Activated naive CD4-positive, alpha-beta T cell treated with anti-CD3 and anti-CD28 coated beads, Interleukin-2, amount 10 ng/mL, durations not matched to agents 7 days and 5 days (primary cell): ENCODE results near the gene MGA.

ENCODE experiments used
- CTCF ChIA-PET: fragments of 350-600 bp; sonication (Branson Sonifier 250); formaldehyde crosslinking; loops from one replicate; lab custom pipeline; 2021; ENCODE audit warnings: antibody characterized with exemption; lab: Charles Lee
- DNase-seq: peaks from one replicate; pipeline ENCODE4 v3.0.0-alpha.2; 2020
- H3K27ac Mint-ChIP-seq: one replicate; pipeline ENCODE4 v1.8.0; 2021; ENCODE audit warnings: mild to moderate bottlenecking, moderate library complexity, mixed read lengths
- H3K27me3 Mint-ChIP-seq: one replicate; pipeline ENCODE4 v1.8.0; 2021; ENCODE audit warnings: mild to moderate bottlenecking, mixed read lengths
- H3K36me3 Mint-ChIP-seq: one replicate; pipeline ENCODE4 v1.8.0; 2021; ENCODE audit warnings: mixed read lengths
- H3K4me1 Mint-ChIP-seq: one replicate; pipeline ENCODE4 v1.8.0; 2021; ENCODE audit warnings: mixed read lengths
- H3K4me3 Mint-ChIP-seq: one replicate; pipeline ENCODE4 v1.8.0; 2021; ENCODE audit warnings: mild to moderate bottlenecking, moderate library complexity, mixed read lengths
- H3K9me3 Mint-ChIP-seq: one replicate; pipeline ENCODE4 v1.8.0; 2021; ENCODE audit warnings: mixed read lengths

The MGA gene

DNA sequence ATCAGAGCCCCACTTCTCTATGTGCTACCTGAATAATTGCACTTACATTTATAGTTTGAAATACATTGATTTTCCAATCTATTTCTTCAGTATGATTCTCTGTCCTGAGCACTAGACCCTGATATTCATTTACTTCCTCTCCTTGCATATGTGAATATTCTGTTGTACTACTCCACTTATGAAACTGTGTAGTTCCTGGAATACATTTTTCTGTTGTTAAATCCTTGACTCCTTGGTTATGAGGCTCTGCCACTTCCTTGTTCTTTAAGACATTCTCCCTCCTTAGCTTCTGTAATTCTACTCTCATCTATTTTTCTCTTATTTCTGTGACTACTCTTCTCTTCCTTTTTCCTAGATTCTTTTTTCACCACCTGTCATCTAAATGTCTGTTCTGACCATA, 12.9 kb upstream of the MGA start:
- Mint-ChIP-seq H3K27ac (no peak overlapping the region), H3K4me3 (no peak overlapping the region), H3K27me3 (no peaks in the 10 kb centered on the region), H3K9me3 (peaks cover 5% of the 10 kb centered on the region), H3K36me3 (no peaks in the 10 kb centered on the region), H3K4me1 (no peaks in the 10 kb centered on the region)
- CTCF ChIA-PET = interaction anchor here (0.6 kb wide), 1 partner anchor 18 kb away, joined by 3 read pairs; no protein-coding TSS in a partner anchor
- DNase-seq = no peak

DNA sequence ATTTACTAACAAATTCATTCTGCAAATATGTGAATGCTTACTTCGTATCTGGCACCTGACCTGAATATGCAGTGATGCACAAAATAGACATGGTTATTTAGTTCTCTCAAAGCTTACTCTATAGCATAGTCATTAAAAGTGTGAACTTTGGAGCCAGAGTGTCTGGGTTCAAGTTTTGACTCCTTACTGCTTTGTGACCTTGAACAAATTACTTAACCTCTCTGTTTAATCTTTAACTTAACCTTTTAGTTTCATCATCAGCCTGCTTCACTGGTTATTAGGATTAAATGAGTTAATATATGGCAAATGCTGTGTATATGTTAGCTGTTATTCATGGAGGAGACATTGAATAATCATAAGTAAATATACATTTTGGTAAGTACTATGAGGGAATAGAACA, 12.1 kb upstream of the MGA start:
- CTCF ChIA-PET = interaction anchor here (1.0 kb wide), 1 partner anchor 35 kb away, joined by 3 read pairs; no protein-coding TSS in a partner anchor
- H3K4me3 Mint-ChIP-seq = no peak overlapping the region
- H3K4me1 Mint-ChIP-seq = no peaks in the 10 kb centered on the region
- H3K36me3 Mint-ChIP-seq = no peaks in the 10 kb centered on the region
- H3K27ac Mint-ChIP-seq = no peak overlapping the region
- no peak for DNase-seq
- H3K27me3 Mint-ChIP-seq = no peaks in the 10 kb centered on the region
- H3K9me3 Mint-ChIP-seq = peaks cover 5% of the 10 kb centered on the region

DNA sequence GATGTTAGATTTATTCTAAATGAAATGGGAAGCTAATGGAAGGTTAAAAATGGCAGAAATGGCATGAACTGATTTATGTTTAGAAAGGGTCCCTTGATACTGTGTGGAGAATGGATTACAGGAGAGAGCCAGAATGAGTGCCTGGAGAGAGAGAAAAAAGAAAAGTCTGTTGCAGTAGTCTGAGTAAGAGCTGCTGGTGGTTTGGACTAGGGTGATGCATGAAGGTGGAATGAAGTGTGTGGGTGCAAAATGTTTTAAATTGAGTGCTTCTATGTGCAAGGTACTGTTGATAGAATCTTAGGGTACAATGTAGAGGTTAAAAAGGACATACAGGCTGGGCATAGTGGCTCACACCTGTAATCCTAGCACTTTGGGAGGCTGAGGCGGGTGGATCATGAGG, 11.4 kb upstream of the MGA start:
- Mint-ChIP-seq H3K27ac (no peak overlapping the region), H3K36me3 (no peaks in the 10 kb centered on the region)
- CTCF ChIA-PET = interaction anchor here (1.0 kb wide), 1 partner anchor 35 kb away, joined by 3 read pairs; no protein-coding TSS in a partner anchor

DNA sequence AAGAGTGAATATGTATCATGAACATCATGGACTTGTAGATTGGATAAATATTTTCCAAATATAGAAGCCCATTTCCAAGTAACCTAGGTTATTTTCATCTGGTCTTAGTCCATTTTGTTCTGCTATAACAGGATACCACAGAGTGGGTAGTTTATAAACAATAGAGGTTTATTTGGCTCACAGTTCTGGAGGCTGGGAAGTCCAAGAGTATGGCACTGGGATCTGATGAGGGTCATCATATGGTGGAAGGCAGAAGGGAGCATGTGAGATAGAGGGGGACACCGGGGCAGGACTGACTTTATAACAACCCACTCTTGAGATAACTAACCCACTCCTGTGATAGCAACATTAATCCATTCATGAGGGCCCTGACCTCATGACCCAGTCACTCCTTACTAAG, 9.4 kb upstream of the MGA start:
- H3K9me3 Mint-ChIP-seq = peaks cover 5% of the 10 kb centered on the region

More for the DNA sequence above, 11.4 kb upstream of the MGA start:
- Mint-ChIP-seq H3K4me3 (no peak overlapping the region), H3K27me3 (no peaks in the 10 kb centered on the region), H3K9me3 (peaks cover 5% of the 10 kb centered on the region), H3K4me1 (peaks cover 2% of the 10 kb centered on the region)
- no peak for DNase-seq

DNA sequence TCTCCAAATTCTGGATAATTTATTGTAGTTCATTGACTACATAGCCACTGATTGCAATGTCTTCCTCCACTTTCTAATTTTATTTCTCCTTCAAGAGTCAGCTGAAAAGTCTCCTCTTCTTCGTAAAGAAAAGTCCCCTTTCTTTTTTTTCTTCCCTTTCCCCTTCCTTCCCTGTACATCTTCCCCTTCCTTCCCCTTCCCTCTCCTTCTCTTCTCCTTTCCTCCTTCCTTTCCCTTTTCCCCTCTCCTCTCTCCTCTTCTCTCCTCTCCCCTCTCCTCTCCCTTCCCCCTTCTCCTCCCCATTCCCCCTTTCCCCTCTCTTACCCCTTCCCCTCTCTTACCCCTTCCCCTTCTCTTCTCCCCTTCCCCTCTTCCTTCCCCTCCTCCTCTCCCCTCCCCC, 8.8 kb upstream of the MGA start:
- no peak overlapping the region for H3K4me3 Mint-ChIP-seq
- CTCF ChIA-PET = no interaction called here
- no peak overlapping the region for H3K27ac Mint-ChIP-seq
- H3K36me3 Mint-ChIP-seq = no peaks in the 10 kb centered on the region
- peaks cover 4% of the 10 kb centered on the region for H3K4me1 Mint-ChIP-seq
- DNase-seq = no peak
- H3K27me3 Mint-ChIP-seq = peaks cover 6% of the 10 kb centered on the region
- H3K9me3 Mint-ChIP-seq = peaks cover 5% of the 10 kb centered on the region

More for the DNA sequence above, 9.4 kb upstream of the MGA start:
- CTCF ChIA-PET = interaction anchor here (1.1 kb wide), 1 partner anchor 122 kb away, joined by 4 read pairs; no protein-coding TSS in a partner anchor
- Mint-ChIP-seq H3K4me3 (no peak overlapping the region), H3K36me3 (no peaks in the 10 kb centered on the region), H3K4me1 (peaks cover 4% of the 10 kb centered on the region), H3K27ac (no peak overlapping the region), H3K27me3 (no peaks in the 10 kb centered on the region)
- no peak for DNase-seq

DNA sequence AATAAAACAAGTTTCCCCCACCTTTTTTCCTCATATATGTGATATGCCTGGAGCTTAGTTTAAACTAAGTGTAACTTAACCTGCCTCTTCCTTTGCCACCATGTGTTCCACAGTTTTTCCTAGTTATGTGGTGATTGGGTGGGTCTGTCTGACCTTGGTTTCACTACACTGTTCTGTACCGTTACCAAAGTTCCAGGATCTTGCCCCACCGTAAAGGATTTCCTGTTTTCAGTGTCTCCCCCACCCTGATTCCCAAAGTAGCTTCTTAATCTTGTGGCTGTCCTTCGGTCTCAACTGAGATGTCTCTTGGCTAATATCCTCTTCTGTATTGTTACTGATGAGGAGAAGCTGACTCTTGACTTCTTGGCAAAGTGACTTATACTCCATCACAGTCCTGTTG, 6.4 kb upstream of the MGA start:
- DNase-seq = no peak
- Mint-ChIP-seq H3K4me3 (no peak overlapping the region), H3K36me3 (peaks cover under 1% of the 10 kb centered on the region), H3K4me1 (peaks cover 4% of the 10 kb centered on the region), H3K9me3 (peaks cover 5% of the 10 kb centered on the region), H3K27me3 (peaks cover 25% of the 10 kb centered on the region), H3K27ac (no peak overlapping the region)
- CTCF ChIA-PET = no interaction called here

DNA sequence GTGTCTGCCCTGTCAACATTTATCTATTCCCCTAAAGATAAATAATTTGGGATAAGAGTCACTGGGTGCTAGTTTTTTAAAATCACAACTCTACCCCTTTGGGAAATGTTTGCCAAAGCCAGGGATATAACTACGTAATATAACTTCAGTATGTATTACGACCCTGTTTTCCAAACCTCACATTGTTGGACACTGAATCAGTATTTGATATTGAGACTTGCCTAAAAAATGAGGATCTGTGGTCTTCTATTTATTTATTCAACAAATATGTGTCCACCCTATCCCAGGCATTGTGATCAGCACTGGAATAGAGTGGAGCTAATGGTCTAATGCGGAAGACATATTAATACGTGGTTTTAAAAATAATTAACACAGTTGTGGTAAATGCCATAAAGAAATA, 4.5 kb upstream of the MGA start:
- Mint-ChIP-seq H3K27ac (no peak overlapping the region), H3K4me3 (no peak overlapping the region), H3K36me3 (peaks cover 7% of the 10 kb centered on the region), H3K9me3 (peaks cover 13% of the 10 kb centered on the region), H3K27me3 (peaks cover 45% of the 10 kb centered on the region), H3K4me1 (peaks cover 21% of the 10 kb centered on the region)
- CTCF ChIA-PET = no interaction called here
- DNase-seq = no peak

DNA sequence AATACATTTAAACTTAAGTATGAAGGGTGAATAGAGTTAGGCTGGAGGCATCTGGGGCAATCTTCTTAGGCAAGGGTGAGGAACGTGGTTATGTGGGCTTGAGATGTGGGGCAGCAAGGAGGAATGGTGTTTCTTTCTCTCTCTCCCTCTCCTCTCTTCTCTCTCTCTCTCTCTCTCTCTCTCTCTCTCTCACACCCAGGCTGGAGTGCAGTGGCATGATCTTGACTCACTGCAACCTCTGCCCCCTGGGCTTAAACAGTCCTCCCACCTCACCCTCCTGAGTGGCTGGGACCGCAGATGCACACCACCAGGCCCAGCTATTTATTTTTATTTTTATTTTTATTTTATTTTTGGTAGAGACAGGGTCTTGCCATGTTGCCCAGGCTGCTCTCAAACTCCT, 4.0 kb upstream of the MGA start:
- Mint-ChIP-seq H3K4me1 (peaks cover 26% of the 10 kb centered on the region), H3K27ac (no peak overlapping the region), H3K36me3 (peaks cover 10% of the 10 kb centered on the region), H3K27me3 (peaks cover 49% of the 10 kb centered on the region), H3K9me3 (peaks cover 10% of the 10 kb centered on the region), H3K4me3 (no peak overlapping the region)
- DNase-seq = no peak
- CTCF ChIA-PET = no interaction called here

DNA sequence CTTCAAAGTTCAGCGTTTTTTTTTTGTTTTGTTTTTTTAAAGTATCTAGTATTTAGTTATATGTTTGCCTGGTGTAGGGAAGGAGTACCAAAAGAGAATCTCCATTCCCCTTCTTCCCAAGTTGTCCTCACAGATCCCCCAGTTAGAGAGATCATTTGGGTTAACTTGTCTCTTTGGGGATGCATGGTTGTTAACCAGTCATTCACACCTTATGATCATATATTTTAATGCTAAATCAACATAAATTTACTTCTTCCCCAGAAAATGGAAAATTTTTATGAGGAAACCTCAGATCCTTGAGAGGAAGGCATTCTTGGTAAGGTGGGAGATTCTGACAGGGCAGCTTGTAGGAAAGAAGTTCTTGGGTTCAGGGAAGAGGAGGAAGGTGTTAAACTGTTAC, 1.5 kb upstream of the MGA start:
- H3K4me1 Mint-ChIP-seq = peaks cover 40% of the 10 kb centered on the region
- DNase-seq = no peak
- CTCF ChIA-PET = interaction anchor here (3.2 kb wide), 1 partner anchor 38 kb away, joined by 10 read pairs; no protein-coding TSS in a partner anchor
- H3K9me3 Mint-ChIP-seq = peaks cover 9% of the 10 kb centered on the region
- H3K4me3 Mint-ChIP-seq = peak overlapping the region; percentile 19
- peak overlapping the region; percentile 66 for H3K27ac Mint-ChIP-seq
- H3K27me3 Mint-ChIP-seq = peaks cover 56% of the 10 kb centered on the region
- peaks cover 12% of the 10 kb centered on the region for H3K36me3 Mint-ChIP-seq

DNA sequence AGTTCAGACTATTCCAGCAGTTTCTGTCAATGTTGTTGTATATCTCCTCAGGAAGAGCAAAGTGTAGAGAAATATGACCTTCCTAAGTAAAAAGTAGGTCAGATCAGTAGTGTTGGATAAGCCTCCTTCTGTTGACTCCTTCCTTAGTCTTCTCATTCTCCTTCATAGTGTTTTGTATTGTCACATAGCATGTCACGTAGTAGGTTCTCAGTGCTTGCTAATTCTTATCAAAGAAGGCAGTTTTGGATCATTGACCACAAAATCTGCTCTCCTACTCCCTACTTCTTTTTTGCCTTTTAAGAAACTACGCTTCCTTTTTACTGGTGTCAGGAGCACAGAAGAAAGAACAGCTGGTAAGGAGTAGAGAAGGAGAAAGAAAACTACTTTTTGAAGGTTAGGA, 1.0 kb upstream of the MGA start:
- peak overlapping the region; percentile 19 for H3K4me3 Mint-ChIP-seq
- H3K4me1 Mint-ChIP-seq = peaks cover 37% of the 10 kb centered on the region
- DNase-seq = no peak
- H3K27ac Mint-ChIP-seq = peak overlapping the region; percentile 66
- CTCF ChIA-PET = interaction anchor here (1.7 to 3.2 kb wide), 3 partner anchors 9 to 56 kb away, joined by 3 to 10 read pairs (median 9); no protein-coding TSS in a partner anchor
- H3K36me3 Mint-ChIP-seq = peaks cover 12% of the 10 kb centered on the region
- H3K9me3 Mint-ChIP-seq = peaks cover 9% of the 10 kb centered on the region
- H3K27me3 Mint-ChIP-seq = peaks cover 56% of the 10 kb centered on the region

DNA sequence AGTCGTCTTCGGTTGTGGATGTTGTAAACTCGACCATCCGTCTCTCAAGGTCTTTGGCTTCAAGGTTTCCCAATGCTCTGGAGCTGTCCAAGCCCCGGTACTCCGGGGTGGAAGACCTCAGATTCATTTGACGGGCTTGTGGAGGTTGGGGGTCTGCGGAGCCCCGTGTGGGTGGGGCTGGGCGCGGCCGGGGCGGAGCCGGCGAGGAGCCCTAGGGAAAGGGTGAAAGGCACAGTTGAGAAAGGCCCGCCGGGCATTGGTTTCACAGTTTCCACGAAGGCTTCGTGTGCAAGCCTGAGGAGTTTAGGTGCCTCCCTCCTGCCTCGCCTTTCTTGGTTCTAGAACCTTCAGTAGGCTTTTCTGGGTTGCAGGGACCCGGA, 360 bp upstream of the MGA start:
- CTCF ChIA-PET = interaction anchor here (1.1 to 3.2 kb wide), 4 partner anchors 10 to 59 kb away, joined by 3 to 10 read pairs (median 6); no protein-coding TSS in a partner anchor
- Mint-ChIP-seq H3K27ac (peak overlapping the region; percentile 93), H3K36me3 (peaks cover 12% of the 10 kb centered on the region), H3K4me3 (peak overlapping the region; percentile 82), H3K9me3 (peaks cover 9% of the 10 kb centered on the region), H3K27me3 (peaks cover 56% of the 10 kb centered on the region), H3K4me1 (peaks cover 40% of the 10 kb centered on the region)
- DNase-seq = no peak

DNA sequence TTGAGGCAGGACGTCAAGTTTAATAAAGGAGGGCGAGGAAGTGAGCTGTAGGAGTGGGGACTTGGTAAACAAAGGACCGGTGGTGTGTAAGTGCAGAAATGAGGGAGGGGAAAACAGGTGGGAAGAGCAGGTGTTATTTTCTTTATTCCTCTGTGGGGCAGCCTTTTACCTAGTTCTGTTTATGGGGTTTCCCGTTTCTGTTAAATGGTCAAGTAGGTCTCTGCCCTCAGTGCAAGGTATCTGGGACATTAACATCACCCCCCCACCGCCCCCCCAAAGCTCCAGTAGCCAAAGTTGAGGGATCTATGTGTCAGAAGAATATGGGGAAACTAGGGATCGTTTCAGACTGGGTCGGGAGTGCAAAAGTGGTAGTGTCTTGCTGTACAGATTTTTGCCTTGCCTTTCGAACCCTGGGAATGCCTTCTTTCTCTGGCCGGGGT, 893 bp downstream of the MGA start:
- H3K4me1 Mint-ChIP-seq = peaks cover 41% of the 10 kb centered on the region
- H3K27ac Mint-ChIP-seq = peak overlapping the region; percentile 93
- peaks cover 9% of the 10 kb centered on the region for H3K9me3 Mint-ChIP-seq
- peak overlapping the region; percentile 82 for H3K4me3 Mint-ChIP-seq
- peaks cover 53% of the 10 kb centered on the region for H3K27me3 Mint-ChIP-seq
- CTCF ChIA-PET = interaction anchor here (1.0 to 3.2 kb wide), 6 partner anchors 11 to 196 kb away, joined by 3 to 10 read pairs (median 4); no protein-coding TSS in a partner anchor
- DNase-seq = no peak
- H3K36me3 Mint-ChIP-seq = peaks cover 12% of the 10 kb centered on the region

DNA sequence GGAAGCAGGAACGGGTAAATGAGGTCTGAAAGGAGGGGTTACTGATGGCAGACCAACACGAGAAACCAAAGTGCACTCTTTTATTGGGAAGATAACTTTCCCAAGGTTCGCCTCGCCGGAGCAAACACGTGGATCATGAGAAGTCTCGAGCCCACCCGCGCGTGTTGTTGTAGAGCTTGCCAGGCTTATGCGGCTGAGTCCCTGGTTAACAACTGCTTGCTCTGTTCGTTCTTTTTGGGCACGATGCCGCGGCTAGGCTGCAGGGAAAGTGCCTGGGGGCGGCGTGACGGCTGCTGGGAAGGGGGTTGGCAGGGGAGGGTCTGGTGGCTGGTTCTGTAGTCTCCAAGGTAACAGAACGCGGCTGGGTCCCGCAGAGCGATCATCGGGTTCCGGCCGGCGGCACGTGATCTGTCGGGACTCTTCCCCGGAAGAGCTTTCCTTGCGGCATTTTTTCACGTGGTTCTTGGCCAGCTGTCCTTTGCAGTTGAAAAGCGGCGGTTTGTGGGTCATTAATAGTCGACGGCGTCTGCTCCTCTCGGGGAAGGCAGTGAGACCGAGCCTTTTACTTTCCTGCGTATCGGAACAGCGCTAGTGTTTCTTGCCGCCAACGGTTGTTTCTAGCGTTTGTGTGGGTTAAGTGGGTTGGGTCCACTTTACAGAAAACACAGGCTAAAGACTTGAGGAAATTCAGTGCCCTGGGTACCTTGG, 1.5 kb downstream of the MGA start:
- CTCF ChIA-PET = interaction anchor here (1.0 to 3.2 kb wide), 2 partner anchors 35 to 196 kb away, joined by 4 to 10 read pairs; no protein-coding TSS in a partner anchor
- Mint-ChIP-seq H3K36me3 (peaks cover 12% of the 10 kb centered on the region), H3K9me3 (peaks cover 9% of the 10 kb centered on the region), H3K27me3 (peaks cover 47% of the 10 kb centered on the region), H3K27ac (peak overlapping the region; percentile 93), H3K4me3 (peak overlapping the region; percentile 82), H3K4me1 (peaks cover 41% of the 10 kb centered on the region)
- peak; percentile 71 for DNase-seq

DNA sequence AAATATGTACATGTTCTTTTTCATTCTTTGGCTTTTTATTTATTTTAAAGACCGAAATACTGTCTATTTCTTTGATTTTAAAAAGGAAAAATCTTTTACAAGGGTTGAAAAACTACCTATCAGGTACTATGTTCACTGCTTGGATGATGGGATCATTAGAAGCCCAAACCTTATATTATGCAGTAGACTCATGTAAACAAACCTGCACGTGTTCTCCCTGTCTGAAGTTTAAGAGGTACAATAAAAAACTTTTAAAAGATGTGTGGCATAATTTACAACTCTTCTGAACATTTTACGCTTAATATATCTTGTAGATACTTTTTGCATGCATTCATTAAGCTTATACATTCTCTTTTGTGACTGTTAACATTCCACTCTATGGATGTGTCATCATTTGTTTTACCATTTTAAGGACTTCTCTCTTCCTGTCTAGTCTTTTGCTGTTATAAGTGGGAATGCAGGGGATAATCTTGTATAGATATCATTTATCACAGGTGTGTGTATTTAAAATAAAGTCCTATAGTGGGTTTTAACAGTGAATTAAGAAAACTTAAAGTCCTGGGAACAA, 6.2 kb downstream of the MGA start:
- Mint-ChIP-seq H3K4me3 (no peak overlapping the region), H3K9me3 (no peaks in the 10 kb centered on the region), H3K36me3 (peaks cover 21% of the 10 kb centered on the region), H3K27ac (no peak overlapping the region), H3K4me1 (peaks cover 23% of the 10 kb centered on the region), H3K27me3 (peaks cover 5% of the 10 kb centered on the region)
- DNase-seq = no peak
- CTCF ChIA-PET = no interaction called here
